Neural cell (in vitro differentiated cells): ENCODE data around the gene KLHDC7B. TPM values are rescaled to one million over a fixed set of nuclear protein-coding genes. Genes with fewer than 3 reads are reported as not detected.

Experiments
- H2AFZ ChIP-seq: fragments of 200-600, 300-800 bp; sonication (generic), shearing (Covaris generic); 2 replicates; pipeline ENCODE4 v1.6.0; 2014; ENCODE audit warnings: low read depth, mild to moderate bottlenecking, antibody characterized with exemption, low read length, moderate library complexity
- H3F3A ChIP-seq: fragments of 200-600 bp; shearing (Covaris generic); 2 replicates; pipeline ENCODE4 v1.6.1; 2016; ENCODE audit warnings: mild to moderate bottlenecking, moderate library complexity, mixed read lengths, antibody characterized with exemption, low read length; ENCODE audit not compliant: insufficient read depth, poor library complexity, severe bottlenecking
- H3K27ac ChIP-seq: fragments of 200-600, 300-800 bp; sonication (generic), shearing (Covaris generic); 2 replicates; pipeline ENCODE4 v1.5.1; 2014; ENCODE audit warnings: mild to moderate bottlenecking, low read length, moderate library complexity
- H3K27me3 ChIP-seq: fragments of 300-800, 200-600 bp; sonication (generic), shearing (Covaris generic); 2 replicates; pipeline ENCODE4 v1.6.0; 2014; ENCODE audit warnings: mild to moderate bottlenecking, low read depth, low read length, moderate library complexity; ENCODE audit not compliant: insufficient read depth
- H3K36me3 ChIP-seq: fragments of 300-800, 200-600 bp; sonication (generic), shearing (Covaris generic); 2 replicates; pipeline ENCODE4 v1.5.1; 2014; ENCODE audit warnings: mild to moderate bottlenecking, antibody characterized with exemption, low read length, moderate library complexity; ENCODE audit not compliant: insufficient read depth
- H3K4me2 ChIP-seq: fragments of 300-800, 200-600 bp; sonication (generic), shearing (Covaris generic); 2 replicates; pipeline ENCODE4 v1.6.0; 2014; ENCODE audit warnings: mild to moderate bottlenecking, low read length
- H3K4me3 ChIP-seq: fragments of 300-800, 200-600 bp; sonication (generic), shearing (Covaris generic); 2 replicates; pipeline ENCODE4 v1.5.1; 2014; ENCODE audit warnings: mild to moderate bottlenecking, low read length, moderate library complexity
- H3K79me2 ChIP-seq: fragments of 200-600 bp; shearing (Covaris generic); replicated peaks from 2 replicates; pipeline ENCODE4 v1.6.0; 2014; ENCODE audit warnings: mild to moderate bottlenecking, low read length, moderate library complexity; ENCODE audit not compliant: insufficient read depth
- H3K9ac ChIP-seq: fragments of 300-800, 200-600 bp; sonication (generic), shearing (Covaris generic); 2 replicates; pipeline ENCODE4 v1.6.1; 2016; ENCODE audit warnings: mild to moderate bottlenecking, low read length, mixed read lengths
- H3K9me2 ChIP-seq: fragments of 200-600 bp; shearing (Covaris generic); 2 replicates; pipeline ENCODE4 v1.6.1; 2016; ENCODE audit warnings: mild to moderate bottlenecking, low read length, mixed read lengths; ENCODE audit not compliant: insufficient read depth
- H3K9me3 ChIP-seq: fragments of 200-600, 300-800 bp; sonication (generic), shearing (Covaris generic); 2 replicates; pipeline ENCODE4 v1.6.1; 2016; ENCODE audit warnings: mild to moderate bottlenecking, mixed run types, low read length, moderate library complexity, mixed read lengths
- H4K20me1 ChIP-seq: fragments of 200-600 bp; shearing (Covaris generic); 2 replicates; pipeline ENCODE4 v1.6.1; 2016; ENCODE audit warnings: mild to moderate bottlenecking, mixed run types; ENCODE audit not compliant: insufficient read depth
- EP300 ChIP-seq: fragments of 450-650 bp; conservative IDR thresholded peaks from 2 replicates; pipeline ENCODE4 v1.6.1; 2014; ENCODE audit warnings: antibody characterized with exemption, mild to moderate bottlenecking, moderate library complexity; ENCODE audit not compliant: poor library complexity, severe bottlenecking
- EZH2 ChIP-seq: fragments of 200-600, 300-800 bp; shearing (Covaris generic), sonication (generic); IDR thresholded peaks from 2 replicates; pipeline ENCODE4 v1.6.1; 2014; ENCODE audit warnings: antibody characterized with exemption, low read length, borderline replicate concordance, mild to moderate bottlenecking; ENCODE audit not compliant: insufficient read depth, poor library complexity, severe bottlenecking
- MXI1 ChIP-seq: fragments of 450-650 bp; conservative IDR thresholded peaks from 2 replicates; pipeline ENCODE4 v1.6.1; 2014; ENCODE audit warnings: antibody characterized with exemption, mild to moderate bottlenecking; ENCODE audit not compliant: poor library complexity, severe bottlenecking
- POLR2AphosphoS5 ChIP-seq: IDR thresholded peaks from 2 replicates; pipeline ENCODE4 v1.6.1; 2012
- RAD21 ChIP-seq: fragments of 450-650 bp; conservative IDR thresholded peaks from 2 replicates; pipeline ENCODE4 v1.6.1; 2014; ENCODE audit warnings: antibody characterized with exemption, mild to moderate bottlenecking, moderate library complexity
- REST ChIP-seq: IDR thresholded peaks from 2 replicates; pipeline ENCODE4 v1.6.1; 2012; ENCODE audit warnings: borderline replicate concordance
- SMC3 ChIP-seq: fragments of 450-650 bp; conservative IDR thresholded peaks from 2 replicates; pipeline ENCODE4 v1.6.1; 2014; ENCODE audit warnings: antibody characterized with exemption, mild to moderate bottlenecking, moderate library complexity; ENCODE audit not compliant: poor library complexity
- TAF1 ChIP-seq: IDR thresholded peaks from 2 replicates; pipeline ENCODE4 v1.6.1; 2012; ENCODE audit warnings: low read depth
- polyA plus RNA-seq: library from polyadenylated mRNA; depleted of rRNA; stranded (reverse); fragments of >200 nt; gene quantifications from 2 replicates; pipeline ENCODE4 v1.2.3, GENCODE V29; 2014
- TF ChIP-seq, protein P1 (sequence below): fragments of 450-650 bp; IDR thresholded peaks from 2 replicates; pipeline ENCODE4 v1.5.1; 2014; ENCODE audit warnings: antibody characterized with exemption, mild to moderate bottlenecking, moderate library complexity; ENCODE audit not compliant: poor library complexity, severe bottlenecking

The KLHDC7B gene
- polyA plus RNA-seq, 1 donor from 2014 or later, result not detected

GRCh38 chr22:50513175-50513574 is 32.5 kb upstream of the KLHDC7B start:
- Histone ChIP-seq H3K4me2 (no peak overlapping the region), H3K27me3 (no peaks in the 10 kb centered on the region), H3K9ac (no peak overlapping the region), H3K4me3 (no peak overlapping the region), H3K9me3 (no peaks in the 10 kb centered on the region), H4K20me1 (no peaks in the 10 kb centered on the region), H3K36me3 (no peaks in the 10 kb centered on the region), H3K79me2 (peaks cover 27% of the 10 kb centered on the region), H3F3A (no peaks in the 10 kb centered on the region), H3K9me2 (no peaks in the 10 kb centered on the region), H3K27ac (no peak overlapping the region), H2AFZ (no peak overlapping the region)
- TF ChIP-seq, protein P1, sequence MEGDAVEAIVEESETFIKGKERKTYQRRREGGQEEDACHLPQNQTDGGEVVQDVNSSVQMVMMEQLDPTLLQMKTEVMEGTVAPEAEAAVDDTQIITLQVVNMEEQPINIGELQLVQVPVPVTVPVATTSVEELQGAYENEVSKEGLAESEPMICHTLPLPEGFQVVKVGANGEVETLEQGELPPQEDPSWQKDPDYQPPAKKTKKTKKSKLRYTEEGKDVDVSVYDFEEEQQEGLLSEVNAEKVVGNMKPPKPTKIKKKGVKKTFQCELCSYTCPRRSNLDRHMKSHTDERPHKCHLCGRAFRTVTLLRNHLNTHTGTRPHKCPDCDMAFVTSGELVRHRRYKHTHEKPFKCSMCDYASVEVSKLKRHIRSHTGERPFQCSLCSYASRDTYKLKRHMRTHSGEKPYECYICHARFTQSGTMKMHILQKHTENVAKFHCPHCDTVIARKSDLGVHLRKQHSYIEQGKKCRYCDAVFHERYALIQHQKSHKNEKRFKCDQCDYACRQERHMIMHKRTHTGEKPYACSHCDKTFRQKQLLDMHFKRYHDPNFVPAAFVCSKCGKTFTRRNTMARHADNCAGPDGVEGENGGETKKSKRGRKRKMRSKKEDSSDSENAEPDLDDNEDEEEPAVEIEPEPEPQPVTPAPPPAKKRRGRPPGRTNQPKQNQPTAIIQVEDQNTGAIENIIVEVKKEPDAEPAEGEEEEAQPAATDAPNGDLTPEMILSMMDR, result no peak
- TF ChIP-seq SMC3 (no peak), EZH2 (no peak), REST (no peak), TAF1 (no peak), EP300 (no peak), RAD21 (no peak), MXI1 (no peak), POLR2AphosphoS5 (no peak)

- TF ChIP-seq EZH2, result no peak
- no peak for TF ChIP-seq TAF1
- TF ChIP-seq, protein P1, result no peak
- H2AFZ ChIP-seq, result no peak overlapping the region
- H3K9me3 ChIP-seq, result no peaks in the 10 kb centered on the region
- H3K9ac ChIP-seq, result no peak overlapping the region
- H3K36me3 ChIP-seq, result no peaks in the 10 kb centered on the region
- no peak overlapping the region for H3K4me3 ChIP-seq
- no peaks in the 10 kb centered on the region for H3K27me3 ChIP-seq
- H3K27ac ChIP-seq, result no peak overlapping the region
- no peaks in the 10 kb centered on the region for H4K20me1 ChIP-seq
- H3K79me2 ChIP-seq, result peaks cover 7% of the 10 kb centered on the region
- no peaks in the 10 kb centered on the region for H3K9me2 ChIP-seq
- no peaks in the 10 kb centered on the region for H3F3A ChIP-seq
- no peak overlapping the region for H3K4me2 ChIP-seq
Measured at GRCh38 chr22:50516068-50516467, 29.6 kb upstream of the KLHDC7B start.
